Left kidney (tissue), 2 donors: ENCODE measurements around the gene FTO. TPM values are rescaled to one million over a fixed set of nuclear protein-coding genes. Genes with fewer than 3 reads are reported as not detected.
"Not testable (repeated sequence)": the region's sequence is repeated elsewhere in the genome, so short reads cannot be mapped to it uniquely, and the experiment has no call there.

ENCODE experiments used
- DNase-seq: peaks from one replicate; pipeline ENCODE4 v3.0.0-alpha.2; 2013
- polyA plus RNA-seq: library from polyadenylated mRNA; unstranded; fragments of 120-200 nt; gene quantifications from one replicate; pipeline ENCODE4 v1.2.1, GENCODE V29; 2013; ENCODE audit not compliant: insufficient read length

The FTO gene
- polyA plus RNA-seq, 1 donor, result 106 TPM

GRCh38 chr16:53822936-53823529 is 119.1 kb downstream of the FTO start:
- DNase-seq, result no peak

- no peak for DNase-seq
Observed at GRCh38 chr16:53826658-53827057, 122.7 kb downstream of the FTO start.

GRCh38 chr16:53827741-53828140 is 123.8 kb downstream of the FTO start:
- DNase-seq, result no peak

GRCh38 chr16:53829186-53829747 is 125.3 kb downstream of the FTO start:
- no peak for DNase-seq

- DNase-seq, result no peak
Observed at GRCh38 chr16:53832896-53833544, 129.1 kb downstream of the FTO start.

- DNase-seq, result no peak
Observed at GRCh38 chr16:53836142-53836541, 132.2 kb downstream of the FTO start.

GRCh38 chr16:53836680-53837079 is 132.7 kb downstream of the FTO start:
- DNase-seq, result no peak

GRCh38 chr16:53837426-53837825 is 133.5 kb downstream of the FTO start:
- DNase-seq, result no peak

- DNase-seq, result no peak
Observed at GRCh38 chr16:53839150-53839549, 135.2 kb downstream of the FTO start.

- DNase-seq, result no peak
Observed at GRCh38 chr16:53840456-53840855, 136.5 kb downstream of the FTO start.

GRCh38 chr16:53841884-53842283 is 137.9 kb downstream of the FTO start:
- no peak for DNase-seq

- no peak for DNase-seq
Observed at GRCh38 chr16:53843084-53843483, 139.1 kb downstream of the FTO start.

- DNase-seq, result no peak
Observed at GRCh38 chr16:53844804-53845203, 140.8 kb downstream of the FTO start.

- DNase-seq, result not testable (repeated sequence)
Observed at GRCh38 chr16:53846549-53846948, 142.6 kb downstream of the FTO start.

- no peak for DNase-seq
Observed at GRCh38 chr16:53846971-53847370, 143.0 kb downstream of the FTO start.

- peak; percentile 26 for DNase-seq
Observed at GRCh38 chr16:53848277-53848942, 144.5 kb downstream of the FTO start.

GRCh38 chr16:53848950-53849349 is 145.0 kb downstream of the FTO start:
- no peak for DNase-seq

- no peak for DNase-seq
Observed at GRCh38 chr16:53849585-53849984, 145.6 kb downstream of the FTO start.

- DNase-seq, result no peak
Observed at GRCh38 chr16:53849994-53850393, 146.0 kb downstream of the FTO start.

- DNase-seq, result no peak
Observed at GRCh38 chr16:53852678-53853077, 148.7 kb downstream of the FTO start.

- DNase-seq, result no peak
Observed at GRCh38 chr16:53855056-53855455, 151.1 kb downstream of the FTO start.

GRCh38 chr16:53855511-53855910 is 151.6 kb downstream of the FTO start:
- DNase-seq, result no peak

GRCh38 chr16:53859995-53860540 is 156.1 kb downstream of the FTO start:
- no peak for DNase-seq
